Measurements from ENCODE around the gene SPDYE6. TPM values are rescaled to one million over a fixed set of nuclear protein-coding genes. Genes with fewer than 3 reads are reported as not detected.

The SPDYE6 gene
- not detected in 2 replicates for total RNA-seq

GRCh38 chr7:102356344-102356743 is at the start of gene SPDYE6:
SPDYE6 (minus strand) TSS chr7:102356444; CDS start chr7:102356023, 421 bp downstream.

GRCh38 chr7:102395873-102396709 is 39.8 kb upstream of the SPDYE6 start, which contains the start of gene PRKRIP1:
PRKRIP1 (plus strand) TSS chr7:102396363; CDS start chr7:102396412, 49 bp downstream.

Other genes starting within 250 kb of the SPDYE6 start
- gene SH2B2, start 69.6 kb downstream of the SPDYE6 start, total RNA-seq, result 0.90 and 1.7 TPM in 2 replicates
- 10.8 and 14.2 TPM in 2 replicates for gene PRKRIP1, start 39.9 kb upstream of the SPDYE6 start, total RNA-seq
- gene ORAI2, start 77.1 kb upstream of the SPDYE6 start, total RNA-seq, result 64.3 and 74.0 TPM in 2 replicates
- gene ALKBH4, start 108.4 kb upstream of the SPDYE6 start, total RNA-seq, result 8.6 and 12.1 TPM in 2 replicates
- 23.4 and 26.4 TPM in 2 replicates for gene LRWD1, start 108.5 kb upstream of the SPDYE6 start, total RNA-seq
- 29.0 and 31.5 TPM in 2 replicates for gene POLR2J, start 122.5 kb upstream of the SPDYE6 start, total RNA-seq
- gene RASA4B, start 161.3 kb upstream of the SPDYE6 start, total RNA-seq, result 1.5 and 2.1 TPM in 2 replicates
- 3.2 and 3.6 TPM in 2 replicates for gene UPK3BL2, start 187.3 kb upstream of the SPDYE6 start, total RNA-seq
- not detected in 2 replicates for gene SPDYE2, start 194.8 kb upstream of the SPDYE6 start, total RNA-seq
- 26.5 and 28.0 TPM in 2 replicates for gene POLR2J3, start 216.1 kb upstream of the SPDYE6 start, total RNA-seq

All from endothelial cell of coronary artery (primary cell).